Middle frontal gyrus (tissue), 1 donor: ENCODE measurements around the gene ARF1.
A peak's percentile ranks its signal among the peaks of the same experiment; 100 is the strongest.

Experiments used
- DNase-seq: peaks from one replicate; pipeline ENCODE4 v3.0.0-alpha.2; 2015; ENCODE audit warnings: low spot score; ENCODE audit errors: extremely low spot score

The ARF1 gene

DNA sequence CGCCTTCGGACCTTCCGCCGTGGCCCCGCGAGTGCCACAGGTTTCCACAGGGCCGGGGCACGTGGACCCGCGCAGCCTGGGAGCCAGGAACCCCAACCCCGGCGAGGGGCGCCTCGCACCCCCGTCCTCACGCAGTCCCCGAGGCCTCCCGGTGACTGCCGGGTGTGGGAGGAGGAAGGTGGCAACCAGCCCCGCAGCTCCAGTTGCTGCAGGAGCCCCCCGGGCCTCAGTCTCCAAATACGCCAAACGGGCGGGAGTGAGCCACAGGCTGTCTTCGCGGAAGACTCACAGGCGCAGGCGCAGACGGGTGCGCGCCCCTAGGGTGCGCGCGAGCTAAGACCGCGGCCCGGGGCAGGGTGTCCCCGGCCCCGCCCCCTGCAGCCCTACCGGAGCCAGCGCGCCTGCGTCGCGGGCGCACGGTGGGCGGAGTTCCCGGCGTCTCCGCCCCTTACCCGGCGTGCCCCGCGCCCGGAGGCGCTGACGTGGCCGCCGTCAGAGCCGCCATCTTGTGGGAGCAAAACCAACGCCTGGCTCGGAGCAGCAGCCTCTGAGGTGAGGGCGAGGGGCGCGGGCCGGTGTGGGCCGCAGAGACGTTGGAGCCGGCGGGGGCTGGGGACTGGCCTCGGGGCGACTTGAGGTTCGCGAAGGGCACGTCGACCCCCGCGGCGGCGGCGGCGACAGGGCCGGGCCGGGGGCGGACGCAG, at the start of gene ARF1:
Gene ARF1, plus strand, starts transcription at position 495 of the 704 bp plus-strand sequence. CDS start 14,407 bp downstream, outside the sequence.
- DNase-seq = peak; percentile 92

DNA sequence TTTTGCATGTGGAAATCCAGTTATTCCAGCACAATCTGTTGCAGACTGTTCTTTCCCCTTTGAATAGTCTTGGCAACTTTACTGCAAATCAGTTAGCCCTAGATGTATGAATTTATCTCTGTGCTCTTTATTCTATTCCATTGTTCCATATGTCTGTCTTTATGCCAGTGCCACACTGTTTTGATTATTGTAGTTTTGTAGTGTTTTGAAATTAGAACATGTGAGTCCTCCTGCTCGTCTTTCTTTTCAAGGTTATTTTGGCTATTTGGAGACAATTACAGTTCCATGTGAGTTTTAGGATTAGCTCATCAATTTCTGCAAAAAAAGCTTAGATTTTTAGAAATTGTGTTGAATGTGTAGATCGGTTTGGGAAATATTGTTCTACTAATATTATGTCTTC, 49.1 kb upstream of the ARF1 start:
- DNase-seq = no peak

GRCh38 chr1:228034954-228035837, 47.3 kb upstream of the ARF1 start:
- no peak for DNase-seq

DNA sequence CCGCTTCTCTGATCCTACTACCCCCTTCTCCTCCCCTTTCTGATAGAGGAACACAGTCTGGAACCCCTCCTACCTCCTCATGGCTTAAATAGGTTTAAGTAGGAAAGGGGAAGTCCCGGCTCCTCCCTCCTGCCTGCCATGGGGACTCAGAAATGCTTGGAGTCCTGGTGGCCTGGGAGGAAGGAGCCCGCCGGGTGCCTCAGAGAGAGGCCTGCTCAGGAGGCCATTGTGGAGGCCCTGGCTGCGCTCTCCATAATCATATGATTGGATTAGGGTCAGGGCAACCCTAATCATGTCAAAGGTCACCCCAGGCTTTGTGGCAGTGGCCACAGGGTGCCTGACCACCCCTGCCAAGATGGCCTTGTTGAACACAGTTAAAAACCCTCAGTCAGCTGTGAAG, 46.7 kb upstream of the ARF1 start:
- DNase-seq = no peak

DNA sequence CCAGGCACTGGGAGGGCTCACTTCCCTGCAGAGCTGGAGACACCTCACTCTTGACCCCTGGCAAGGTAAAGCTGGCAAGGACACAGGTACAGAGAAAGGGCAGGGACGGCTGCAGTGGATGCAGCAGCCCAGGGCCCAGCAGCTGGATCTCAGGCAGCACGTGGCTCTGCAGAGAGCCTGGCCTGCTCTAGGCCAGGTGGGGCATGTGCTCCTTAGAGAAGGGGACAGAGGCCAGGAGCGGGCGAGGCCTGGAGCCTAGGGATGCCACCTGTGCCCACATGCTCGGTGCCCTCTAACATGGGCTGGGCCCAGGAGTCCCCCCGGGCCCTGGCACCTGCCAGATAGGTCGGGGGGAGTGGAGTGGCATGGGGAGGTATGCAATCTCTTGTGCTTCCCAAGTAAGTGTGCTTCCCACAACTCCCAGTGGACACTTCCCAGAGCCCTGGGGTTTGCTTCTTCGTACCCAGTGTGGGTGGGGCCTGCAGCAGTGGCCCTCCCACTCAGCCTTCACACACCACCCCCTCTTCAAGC, 45.7 kb upstream of the ARF1 start:
- DNase-seq = no peak

DNA sequence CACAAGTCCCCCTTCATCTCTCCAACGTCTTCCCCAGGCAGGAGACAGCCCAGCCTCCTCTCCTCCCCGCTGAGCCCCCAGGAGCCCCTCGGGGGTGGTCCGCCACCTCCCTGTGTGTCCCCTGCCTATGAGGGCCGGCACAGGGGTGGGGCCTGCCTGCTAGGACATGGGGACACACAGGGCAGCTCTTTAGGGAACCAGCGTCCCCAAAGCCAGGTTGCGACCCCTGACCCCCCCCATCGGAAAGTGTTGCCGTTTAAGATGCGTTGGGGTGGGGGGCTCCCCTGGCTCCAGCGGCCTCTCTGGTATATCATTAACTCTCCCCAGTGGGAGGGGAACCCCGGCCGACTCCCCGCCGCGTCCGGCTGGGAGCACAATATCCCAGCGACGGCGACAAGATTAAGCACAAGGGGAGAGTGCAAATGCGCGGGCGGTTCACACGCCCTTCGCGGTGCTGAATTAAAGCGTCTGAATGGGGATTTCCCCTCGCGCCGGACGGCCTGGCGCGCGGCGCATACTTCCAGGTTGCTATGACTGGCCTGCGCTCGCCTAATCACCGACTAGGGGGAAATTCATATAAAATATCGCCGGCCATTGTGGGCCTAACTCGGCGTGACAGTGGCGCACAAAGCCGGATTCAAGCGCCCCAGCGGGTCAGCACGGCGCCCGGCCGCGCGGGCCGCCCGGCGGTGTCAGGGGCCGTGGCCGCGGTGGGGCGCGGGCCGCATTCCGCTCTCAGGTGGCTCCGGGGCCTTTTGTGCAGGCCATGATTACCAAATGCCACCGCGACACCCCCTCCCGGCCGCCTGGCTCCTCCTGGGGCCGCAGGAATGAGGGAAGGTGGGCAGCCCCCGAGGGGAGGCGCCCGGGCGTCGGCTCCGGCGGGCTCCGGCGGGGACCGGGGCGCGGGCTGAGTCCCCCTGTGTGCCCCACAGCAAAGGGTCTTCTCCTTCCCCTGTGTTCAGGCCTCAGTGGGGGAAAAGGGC, 44.8 kb upstream of the ARF1 start:
- DNase-seq = no peak

- DNase-seq = no peak
Measured at GRCh38 chr1:228038387-228039005, 44.0 kb upstream of the ARF1 start.

- no peak for DNase-seq
Measured at GRCh38 chr1:228039006-228039903, 43.3 kb upstream of the ARF1 start.

- no peak for DNase-seq
Measured at GRCh38 chr1:228039986-228040385, 42.5 kb upstream of the ARF1 start.

- no peak for DNase-seq
Measured at GRCh38 chr1:228041316-228041715, 41.2 kb upstream of the ARF1 start.

DNA sequence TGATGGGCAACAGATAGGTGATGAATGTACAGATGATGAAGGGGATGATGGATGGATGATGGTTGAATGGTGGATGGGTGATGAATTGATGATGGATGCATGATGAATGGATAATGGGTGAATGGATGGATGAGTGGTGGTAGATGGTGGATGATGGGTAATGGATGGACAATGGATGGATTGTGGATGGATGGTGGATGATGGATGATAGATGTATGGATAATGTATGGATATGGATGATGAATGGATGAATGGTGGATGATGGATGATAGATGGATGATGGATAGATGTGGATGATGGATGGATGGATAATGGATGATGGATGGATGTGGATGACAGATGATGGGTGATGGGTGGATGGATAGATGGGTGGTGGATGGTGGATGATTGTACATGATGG, 40.0 kb upstream of the ARF1 start:
- no peak for DNase-seq

DNA sequence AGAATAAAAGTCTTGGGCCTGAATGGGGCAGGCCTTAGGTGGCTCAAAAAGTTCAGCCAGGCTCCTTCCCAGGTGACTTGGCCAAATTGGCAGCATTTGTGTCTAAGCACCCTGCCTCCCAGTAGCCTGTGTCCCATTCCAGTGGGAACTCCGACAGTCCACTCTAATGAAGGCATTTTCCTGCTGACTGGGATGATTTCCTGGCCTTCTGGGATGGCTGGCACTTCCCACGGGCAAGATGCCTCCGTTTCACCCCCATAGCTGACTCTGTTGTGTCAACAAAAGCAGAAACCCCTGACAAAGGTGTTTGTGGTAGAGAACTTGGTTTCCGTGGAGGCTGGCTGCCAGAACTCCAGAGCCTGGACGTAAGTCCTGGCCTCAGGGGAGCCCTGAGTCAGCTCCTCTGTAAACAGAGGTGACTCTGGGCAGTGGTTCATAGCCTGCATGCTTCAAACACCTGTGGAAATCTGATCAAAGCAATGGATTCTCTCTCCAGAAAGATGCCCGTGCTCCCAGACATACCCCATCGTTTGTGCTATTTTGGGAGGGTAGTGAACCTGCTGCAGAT, 39.1 kb upstream of the ARF1 start:
- DNase-seq = no peak

- DNase-seq = no peak
Measured at GRCh38 chr1:228044961-228045360, 37.5 kb upstream of the ARF1 start.

GRCh38 chr1:228045405-228045804, 37.1 kb upstream of the ARF1 start:
- DNase-seq = no peak

DNA sequence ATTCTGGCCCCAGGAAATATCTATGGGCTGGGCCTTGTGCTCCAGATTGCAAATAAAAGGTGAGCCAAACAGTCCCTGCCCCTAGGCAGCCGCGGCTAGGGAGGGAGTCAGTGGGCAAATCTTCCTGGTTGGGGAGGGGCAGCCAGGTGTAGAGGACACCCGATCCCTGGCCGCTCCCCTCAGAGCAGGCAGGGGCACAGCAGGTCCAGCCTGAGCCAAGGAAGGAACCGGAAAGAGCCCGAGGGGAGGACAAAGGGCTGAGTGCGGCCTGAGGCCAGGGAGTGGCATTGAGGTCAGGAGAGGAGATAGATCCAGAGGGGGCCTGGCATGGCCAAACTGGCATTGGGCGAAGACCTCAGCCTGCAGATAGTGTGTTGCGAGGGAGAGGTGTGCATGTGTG, 36.6 kb upstream of the ARF1 start:
- DNase-seq = no peak

DNA sequence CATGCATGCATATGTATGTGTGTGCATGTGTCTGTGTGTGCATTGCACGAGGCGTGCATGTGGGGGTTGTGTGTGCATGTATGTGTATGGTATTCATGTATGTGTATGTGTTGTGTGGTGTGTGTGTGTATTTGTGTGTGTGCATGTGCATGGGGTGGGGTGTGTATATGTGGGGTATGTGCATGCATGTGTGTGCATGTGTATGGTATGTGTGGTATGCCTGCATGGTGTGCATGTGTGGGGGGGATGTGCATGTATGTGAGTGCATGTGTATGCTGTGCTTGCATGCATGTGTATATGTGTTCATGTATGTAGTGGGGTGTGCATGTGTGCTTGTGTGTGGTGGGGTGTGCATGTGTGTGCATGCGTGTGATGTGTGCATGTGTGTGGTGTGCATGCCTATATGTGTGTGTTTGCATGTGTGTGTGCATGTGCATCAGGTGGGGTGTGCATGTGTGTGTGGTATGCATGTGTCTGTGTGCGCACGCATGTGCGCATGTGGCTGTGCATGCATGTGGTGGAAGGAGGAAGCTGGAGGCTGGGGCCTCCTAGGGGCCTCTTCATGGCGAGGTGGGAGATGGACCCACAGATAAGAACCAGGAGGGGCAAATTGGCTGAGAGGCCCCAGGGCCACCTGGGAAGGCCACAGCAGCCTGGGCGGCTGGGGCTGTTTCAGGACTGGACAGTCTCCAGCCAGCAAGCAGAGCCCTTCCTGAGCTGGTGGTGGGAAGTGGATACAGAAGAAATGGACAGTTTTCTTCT, 35.9 kb upstream of the ARF1 start:
- no peak for DNase-seq

GRCh38 chr1:228047183-228047466, 35.4 kb upstream of the ARF1 start:
- no peak for DNase-seq

- DNase-seq = no peak
Measured at GRCh38 chr1:228048120-228048519, 34.4 kb upstream of the ARF1 start.
